ENCODE data around the gene LHX4.

LHX4 gene

DNA sequence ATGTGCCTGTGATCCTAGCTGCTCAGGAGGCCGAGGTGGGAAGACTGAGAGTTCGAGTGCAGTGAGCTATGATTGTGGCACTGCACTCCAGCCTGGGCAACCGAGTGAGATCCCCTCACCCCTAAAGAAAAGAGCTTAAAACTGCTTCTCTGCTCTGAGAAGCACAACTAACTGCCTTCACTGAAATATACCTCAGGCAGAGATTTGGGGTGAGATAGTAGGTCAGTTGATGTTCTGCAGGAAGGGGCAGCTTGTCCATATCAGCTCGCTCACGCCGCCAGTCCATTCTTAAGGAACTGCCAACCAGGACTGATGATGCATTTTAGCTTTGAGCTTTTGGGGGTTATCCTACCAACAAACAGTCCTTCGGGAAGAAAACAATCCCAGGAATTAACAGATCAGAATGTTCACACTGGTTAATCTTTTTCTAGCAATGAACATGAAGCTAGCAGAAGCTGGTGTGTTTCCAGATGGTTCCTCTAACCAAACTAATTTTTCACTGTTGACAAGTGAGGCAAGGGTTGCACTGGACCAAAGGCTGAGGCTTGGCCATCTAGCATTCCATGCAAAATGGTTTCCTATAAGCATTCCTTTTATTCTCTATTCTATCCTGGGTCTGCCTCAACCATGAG lies 31.6 kb downstream of the LHX4 start:
- Histone ChIP-seq H2AFZ (ENCODE audit: insufficient read depth, low read length, poor library complexity) (no peak overlapping the region), H3K4me1 (ENCODE audit: control insufficient read depth in 1 of 2, insufficient read depth in 2 of 2, low read length in 2 of 2) (no peaks in the 10 kb centered on the region), H4K12ac (ENCODE audit: low read depth, low read length) (no peak overlapping the region), H4K8ac (ENCODE audit: low read depth, low read length) (no peak overlapping the region), H2AK5ac (ENCODE audit: low read length) (no peak overlapping the region), H3K4me2 (ENCODE audit: low read length) (no peak overlapping the region), H2BK5ac (ENCODE audit: low read depth, low read length, poor library complexity) (no peak overlapping the region), H3K14ac (ENCODE audit: low read length) (no peak overlapping the region), H3K9me3 (ENCODE audit: insufficient read depth, low read depth, low read length) (no peaks in the 10 kb centered on the region), H4K91ac (ENCODE audit: low read depth, low read length) (no peak overlapping the region), H3K9ac (ENCODE audit: low read length) (no peak overlapping the region), H3K4me3 (ENCODE audit: low read depth, low read length) (no peak overlapping the region), H3K27me3 (ENCODE audit: insufficient read depth, low read length) (no peaks in the 10 kb centered on the region), H3K23ac (ENCODE audit: low read length) (no peak overlapping the region), H3K27ac (ENCODE audit: low read depth, low read length) (no peak overlapping the region), H2BK12ac (ENCODE audit: low read length) (no peak overlapping the region), H3K4ac (ENCODE audit: low read depth, low read length) (no peak overlapping the region), H3K79me2 (ENCODE audit: control insufficient read depth, insufficient read depth, low read length, poor library complexity) (no peaks in the 10 kb centered on the region), H3K79me1 (ENCODE audit: low read length) (no peaks in the 10 kb centered on the region), H3K36me3 (ENCODE audit: control insufficient read depth in 1 of 2, insufficient read depth in 2 of 2, low read length in 2 of 2) (no peaks in the 10 kb centered on the region), H2BK120ac (ENCODE audit: insufficient read depth, low read length, poor library complexity) (no peak overlapping the region), H3K18ac (ENCODE audit: low read length) (no peak overlapping the region)
- no peak for DNase-seq
- WGBS (ENCODE audit: extremely low coverage, insufficient coverage, insufficient read length): no CpG with 5 or more reads among the region's 7 CpGs

DNA sequence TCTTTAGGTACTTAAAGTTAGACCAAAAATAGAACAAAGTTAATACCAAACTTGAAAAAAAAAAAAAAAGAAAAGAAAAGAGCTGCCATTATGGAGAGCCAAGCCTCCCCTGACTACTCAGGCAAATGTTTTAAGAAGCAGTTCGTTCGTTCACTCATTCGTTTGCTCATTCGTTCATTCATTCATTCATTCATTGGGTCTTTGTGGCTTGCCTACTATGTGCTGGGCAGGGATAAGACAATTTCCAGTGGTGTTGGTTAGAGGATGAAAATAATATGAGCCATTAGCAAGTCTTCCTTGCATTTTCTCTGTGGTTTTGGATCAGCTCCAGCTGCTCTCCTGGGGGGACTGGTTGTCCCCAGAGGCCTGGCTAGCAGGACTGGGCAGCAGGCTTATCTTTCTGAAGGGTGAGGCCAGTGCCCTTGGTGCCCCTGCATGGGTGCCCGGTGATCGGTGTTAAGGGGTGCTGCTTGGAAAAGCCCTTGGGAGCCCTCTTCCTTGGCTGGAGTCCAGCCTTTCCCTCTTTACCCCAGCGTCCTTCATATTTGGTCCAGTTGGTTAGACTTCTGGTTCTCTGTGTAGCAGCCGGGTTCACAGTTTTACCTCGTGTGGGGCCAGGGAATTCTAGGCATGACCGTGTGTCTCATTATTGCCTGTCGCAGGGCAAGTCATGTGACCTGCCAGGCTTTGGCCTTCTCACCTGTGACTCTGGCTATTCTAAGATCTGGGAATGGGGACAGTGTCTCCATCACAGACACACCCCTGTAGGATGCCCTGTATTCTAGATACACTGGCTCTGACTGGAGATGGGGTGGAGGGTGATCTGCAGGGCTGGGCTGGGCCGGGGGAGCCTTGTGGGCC lies 32.8 kb downstream of the LHX4 start:
- Histone ChIP-seq H2BK120ac (ENCODE audit: insufficient read depth, low read length, poor library complexity) (no peak overlapping the region), H3K27me3 (ENCODE audit: insufficient read depth, low read length) (no peaks in the 10 kb centered on the region), H2BK5ac (ENCODE audit: low read depth, low read length, poor library complexity) (no peak overlapping the region), H3K14ac (ENCODE audit: low read length) (no peak overlapping the region), H3K9me3 (ENCODE audit: insufficient read depth, low read depth, low read length) (peaks cover 4% of the 10 kb centered on the region), H4K8ac (ENCODE audit: low read depth, low read length) (no peak overlapping the region), H3K36me3 (ENCODE audit: control insufficient read depth in 1 of 2, insufficient read depth in 2 of 2, low read length in 2 of 2) (no peaks in the 10 kb centered on the region), H3K9ac (ENCODE audit: low read length) (no peak overlapping the region), H2AFZ (ENCODE audit: insufficient read depth, low read length, poor library complexity) (no peak overlapping the region), H3K79me2 (ENCODE audit: control insufficient read depth, insufficient read depth, low read length, poor library complexity) (no peaks in the 10 kb centered on the region), H3K4me1 (ENCODE audit: control insufficient read depth in 1 of 2, insufficient read depth in 2 of 2, low read length in 2 of 2) (no peaks in the 10 kb centered on the region), H4K91ac (ENCODE audit: low read depth, low read length) (no peak overlapping the region), H3K4me3 (ENCODE audit: low read depth, low read length) (no peak overlapping the region), H3K4ac (ENCODE audit: low read depth, low read length) (no peak overlapping the region), H2BK12ac (ENCODE audit: low read length) (no peak overlapping the region), H3K18ac (ENCODE audit: low read length) (no peak overlapping the region), H3K79me1 (ENCODE audit: low read length) (no peaks in the 10 kb centered on the region), H2AK5ac (ENCODE audit: low read length) (no peak overlapping the region), H4K12ac (ENCODE audit: low read depth, low read length) (no peak overlapping the region), H3K27ac (ENCODE audit: low read depth, low read length) (no peak overlapping the region), H3K23ac (ENCODE audit: low read length) (no peak overlapping the region), H3K4me2 (ENCODE audit: low read length) (no peak overlapping the region)
- no peak for DNase-seq
- no CpG with 5 or more reads among the region's 12 CpGs for WGBS (ENCODE audit: extremely low coverage, insufficient coverage, insufficient read length)

- DNase-seq: no peak
- H4K12ac ChIP-seq (ENCODE audit: low read depth, low read length): no peak overlapping the region
- no CpG with 5 or more reads among the region's 2 CpGs for WGBS (ENCODE audit: extremely low coverage, insufficient coverage, insufficient read length)
- no peaks in the 10 kb centered on the region for H3K4me1 ChIP-seq (ENCODE audit: control insufficient read depth in 1 of 2, insufficient read depth in 2 of 2, low read length in 2 of 2)
- H3K27ac ChIP-seq (ENCODE audit: low read depth, low read length): no peak overlapping the region
- no peak overlapping the region for H2AFZ ChIP-seq (ENCODE audit: insufficient read depth, low read length, poor library complexity)
- no peak overlapping the region for H4K91ac ChIP-seq (ENCODE audit: low read depth, low read length)
- H3K4ac ChIP-seq (ENCODE audit: low read depth, low read length): no peak overlapping the region
- H3K79me2 ChIP-seq (ENCODE audit: control insufficient read depth, insufficient read depth, low read length, poor library complexity): no peaks in the 10 kb centered on the region
- no peak overlapping the region for H3K23ac ChIP-seq (ENCODE audit: low read length)
- H3K14ac ChIP-seq (ENCODE audit: low read length): no peak overlapping the region
- H3K9me3 ChIP-seq (ENCODE audit: insufficient read depth, low read depth, low read length): peaks cover 4% of the 10 kb centered on the region
- H3K18ac ChIP-seq (ENCODE audit: low read length): no peak overlapping the region
- no peaks in the 10 kb centered on the region for H3K79me1 ChIP-seq (ENCODE audit: low read length)
- no peak overlapping the region for H2BK120ac ChIP-seq (ENCODE audit: insufficient read depth, low read length, poor library complexity)
- H3K4me3 ChIP-seq (ENCODE audit: low read depth, low read length): no peak overlapping the region
- no peak overlapping the region for H2BK5ac ChIP-seq (ENCODE audit: low read depth, low read length, poor library complexity)
- no peak overlapping the region for H3K4me2 ChIP-seq (ENCODE audit: low read length)
- H3K9ac ChIP-seq (ENCODE audit: low read length): no peak overlapping the region
- no peak overlapping the region for H2AK5ac ChIP-seq (ENCODE audit: low read length)
- no peak overlapping the region for H2BK12ac ChIP-seq (ENCODE audit: low read length)
- H4K8ac ChIP-seq (ENCODE audit: low read depth, low read length): no peak overlapping the region
- no peaks in the 10 kb centered on the region for H3K36me3 ChIP-seq (ENCODE audit: control insufficient read depth in 1 of 2, insufficient read depth in 2 of 2, low read length in 2 of 2)
- no peaks in the 10 kb centered on the region for H3K27me3 ChIP-seq (ENCODE audit: insufficient read depth, low read length)
Observed at GRCh38 chr1:180264595-180264994, 34.5 kb downstream of the LHX4 start.

DNA sequence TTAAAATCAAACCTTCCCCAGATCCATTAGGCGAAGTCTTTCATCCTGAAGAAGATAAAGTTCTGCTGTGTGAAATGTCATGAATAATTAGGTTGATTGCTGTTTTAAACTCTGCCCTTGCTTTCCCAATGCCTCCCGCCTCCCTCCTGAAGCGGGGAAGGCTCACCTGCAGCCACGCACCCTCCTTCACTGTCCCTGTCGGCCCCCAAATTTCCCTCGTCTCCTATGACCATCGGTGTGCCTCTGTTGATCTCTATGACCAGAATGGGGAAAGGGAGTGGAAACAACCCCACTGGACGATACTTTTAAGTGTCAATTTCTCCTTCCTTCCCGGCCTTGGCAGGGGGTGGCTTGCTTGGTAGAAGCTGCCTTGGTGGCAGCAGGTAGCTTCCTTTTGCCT lies 35.1 kb downstream of the LHX4 start:
- Histone ChIP-seq H3K9me3 (ENCODE audit: insufficient read depth, low read depth, low read length) (peaks cover 4% of the 10 kb centered on the region), H3K79me1 (ENCODE audit: low read length) (no peaks in the 10 kb centered on the region), H3K4me3 (ENCODE audit: low read depth, low read length) (no peak overlapping the region), H3K14ac (ENCODE audit: low read length) (no peak overlapping the region), H2AK5ac (ENCODE audit: low read length) (no peak overlapping the region), H2BK5ac (ENCODE audit: low read depth, low read length, poor library complexity) (no peak overlapping the region), H3K4me2 (ENCODE audit: low read length) (no peak overlapping the region), H3K27me3 (ENCODE audit: insufficient read depth, low read length) (no peaks in the 10 kb centered on the region), H3K23ac (ENCODE audit: low read length) (no peak overlapping the region), H3K4ac (ENCODE audit: low read depth, low read length) (no peak overlapping the region), H4K91ac (ENCODE audit: low read depth, low read length) (no peak overlapping the region), H3K18ac (ENCODE audit: low read length) (no peak overlapping the region), H2BK120ac (ENCODE audit: insufficient read depth, low read length, poor library complexity) (no peak overlapping the region), H3K36me3 (ENCODE audit: control insufficient read depth in 1 of 2, insufficient read depth in 2 of 2, low read length in 2 of 2) (no peaks in the 10 kb centered on the region), H2AFZ (ENCODE audit: insufficient read depth, low read length, poor library complexity) (no peak overlapping the region), H3K27ac (ENCODE audit: low read depth, low read length) (no peak overlapping the region), H3K9ac (ENCODE audit: low read length) (no peak overlapping the region), H4K8ac (ENCODE audit: low read depth, low read length) (no peak overlapping the region), H3K4me1 (ENCODE audit: control insufficient read depth in 1 of 2, insufficient read depth in 2 of 2, low read length in 2 of 2) (no peaks in the 10 kb centered on the region), H3K79me2 (ENCODE audit: control insufficient read depth, insufficient read depth, low read length, poor library complexity) (no peaks in the 10 kb centered on the region), H2BK12ac (ENCODE audit: low read length) (no peak overlapping the region), H4K12ac (ENCODE audit: low read depth, low read length) (no peak overlapping the region)
- no CpG with 5 or more reads among the region's 9 CpGs for WGBS (ENCODE audit: extremely low coverage, insufficient coverage, insufficient read length)
- no peak for DNase-seq
